DND-41 (cell line): ENCODE results near the gene WBP1L.

Source experiments
- ATAC-seq: fragments of 200-7000 bp; cut with Tn5 transposase; 3 replicates; pipeline ENCODE4 v1.9.1; 2021; ENCODE audit warnings: low read depth; ENCODE audit not compliant: insufficient read depth
- DNase-seq: peaks from one replicate; pipeline ENCODE4 v3.0.0-alpha.2; 2020
- H2AFZ ChIP-seq: 2 replicates; pipeline ENCODE4 v1.6.0; 2012; ENCODE audit warnings: low read depth, low read length
- H3K27ac ChIP-seq: 2 replicates; pipeline ENCODE4 v1.5.1; 2012; ENCODE audit warnings: low read length, inconsistent platforms
- H3K27me3 ChIP-seq: fragments of 200-600 bp; sonication (generic); 2 replicates; pipeline ENCODE4 v1.6.0; 2012; ENCODE audit warnings: low read length, mild to moderate bottlenecking, inconsistent platforms; ENCODE audit not compliant: insufficient read depth, poor library complexity
- H3K36me3 ChIP-seq: 2 replicates; pipeline ENCODE4 v1.5.1; 2012; ENCODE audit warnings: low read length, inconsistent platforms; ENCODE audit not compliant: insufficient read depth
- H3K4me1 ChIP-seq: 2 replicates; pipeline ENCODE4 v1.5.1; 2012; ENCODE audit warnings: mild to moderate bottlenecking, low read length; ENCODE audit not compliant: insufficient read depth
- H3K4me2 ChIP-seq: 2 replicates; pipeline ENCODE4 v1.6.0; 2012; ENCODE audit warnings: mild to moderate bottlenecking, moderate library complexity, low read length, inconsistent platforms; ENCODE audit not compliant: insufficient read depth
- H3K4me3 ChIP-seq, 2 experiments: fragments of 200-600 bp in 1 of 2; shearing (Covaris generic) in 1 of 2; 2 replicates each; pipeline ENCODE4 v1.5.1; 2012 to 2016; ENCODE audit warnings: inconsistent platforms in 2 of 2, low read length in 2 of 2, mild to moderate bottlenecking in 2 of 2, low read depth in 1 of 2, moderate library complexity in 1 of 2
- H3K79me2 ChIP-seq: 2 replicates; pipeline ENCODE4 v1.6.0; 2012; ENCODE audit warnings: low read length, inconsistent platforms; ENCODE audit not compliant: insufficient read depth
- H3K9ac ChIP-seq: 2 replicates; pipeline ENCODE4 v1.6.0; 2012; ENCODE audit warnings: low read depth, mild to moderate bottlenecking, inconsistent platforms, low read length, moderate library complexity
- H3K9me3 ChIP-seq: 2 replicates; pipeline ENCODE4 v1.5.1; 2012; ENCODE audit warnings: low read length, moderate library complexity, mild to moderate bottlenecking, inconsistent platforms; ENCODE audit not compliant: insufficient read depth, severe bottlenecking
- H4K20me1 ChIP-seq: 2 replicates; pipeline ENCODE4 v1.6.0; 2012; ENCODE audit warnings: low read length; ENCODE audit not compliant: insufficient read depth
- CTCF ChIP-seq: IDR thresholded peaks from 2 replicates; pipeline ENCODE4 v1.5.1; 2012; ENCODE audit warnings: borderline replicate concordance, low read length, moderate library complexity, mild to moderate bottlenecking; ENCODE audit not compliant: poor library complexity, severe bottlenecking; ENCODE audit errors: extremely low read depth
- EZH2 ChIP-seq: IDR thresholded peaks from 3 replicates; pipeline ENCODE4 v1.6.1; 2012; ENCODE audit warnings: borderline replicate concordance, low read depth, mild to moderate bottlenecking, moderate library complexity, low read length, inconsistent platforms; ENCODE audit not compliant: severe bottlenecking

The WBP1L gene

DNA sequence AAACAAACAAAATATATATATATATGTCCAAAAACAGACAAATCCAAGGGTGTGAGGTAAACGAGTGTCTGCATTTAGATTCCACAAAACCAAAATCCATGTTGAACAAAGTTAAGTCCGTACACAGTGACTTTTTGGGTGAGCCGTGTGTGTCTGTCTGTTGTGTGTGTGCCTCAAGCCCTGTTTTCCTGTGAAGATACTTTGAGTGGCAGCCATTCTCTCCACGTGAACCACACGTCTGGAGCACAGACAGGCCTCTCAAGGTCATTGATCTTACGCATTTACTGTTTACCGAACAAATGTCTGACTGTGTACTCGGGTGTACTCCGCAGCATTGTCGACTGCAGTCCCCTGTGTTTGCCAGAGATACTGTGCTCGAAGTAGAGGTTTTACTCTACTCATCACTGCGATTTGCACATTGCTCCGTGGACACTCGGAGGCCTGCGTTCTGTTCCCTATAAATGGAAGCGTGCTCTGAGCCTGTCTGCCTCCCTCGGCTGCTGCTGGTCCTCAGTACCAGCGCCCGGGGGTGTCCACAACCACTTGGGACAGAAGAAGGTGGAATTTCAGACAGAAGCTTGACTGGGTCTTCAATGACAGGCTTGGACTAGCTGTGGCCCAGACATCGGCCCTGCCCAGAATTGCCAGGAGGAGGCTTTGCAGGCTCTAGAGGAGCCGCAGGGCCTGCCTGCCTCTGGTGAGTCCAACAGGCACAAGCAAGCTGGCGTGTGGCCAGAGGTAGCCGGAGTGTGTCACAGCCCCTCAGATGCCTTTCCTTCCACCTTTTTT lies 71.3 kb downstream of the WBP1L start:
- no peak overlapping the region for H3K4me3 ChIP-seq
- no peaks in the 10 kb centered on the region for H3K9me3 ChIP-seq
- peaks cover 21% of the 10 kb centered on the region for H3K4me1 ChIP-seq
- H4K20me1 ChIP-seq, result no peaks in the 10 kb centered on the region
- no peaks in the 10 kb centered on the region for H3K27me3 ChIP-seq
- peaks cover 44% of the 10 kb centered on the region for H3K36me3 ChIP-seq
- H3K79me2 ChIP-seq, result no peaks in the 10 kb centered on the region
- no peak overlapping the region for H3K27ac ChIP-seq
- TF ChIP-seq CTCF, result no peak
- TF ChIP-seq EZH2, result no peak
- ATAC-seq, result no peak
- H2AFZ ChIP-seq, result no peak overlapping the region
- no peak overlapping the region for H3K4me2 ChIP-seq
- no peak for DNase-seq
- H3K9ac ChIP-seq, result no peak overlapping the region

DNA sequence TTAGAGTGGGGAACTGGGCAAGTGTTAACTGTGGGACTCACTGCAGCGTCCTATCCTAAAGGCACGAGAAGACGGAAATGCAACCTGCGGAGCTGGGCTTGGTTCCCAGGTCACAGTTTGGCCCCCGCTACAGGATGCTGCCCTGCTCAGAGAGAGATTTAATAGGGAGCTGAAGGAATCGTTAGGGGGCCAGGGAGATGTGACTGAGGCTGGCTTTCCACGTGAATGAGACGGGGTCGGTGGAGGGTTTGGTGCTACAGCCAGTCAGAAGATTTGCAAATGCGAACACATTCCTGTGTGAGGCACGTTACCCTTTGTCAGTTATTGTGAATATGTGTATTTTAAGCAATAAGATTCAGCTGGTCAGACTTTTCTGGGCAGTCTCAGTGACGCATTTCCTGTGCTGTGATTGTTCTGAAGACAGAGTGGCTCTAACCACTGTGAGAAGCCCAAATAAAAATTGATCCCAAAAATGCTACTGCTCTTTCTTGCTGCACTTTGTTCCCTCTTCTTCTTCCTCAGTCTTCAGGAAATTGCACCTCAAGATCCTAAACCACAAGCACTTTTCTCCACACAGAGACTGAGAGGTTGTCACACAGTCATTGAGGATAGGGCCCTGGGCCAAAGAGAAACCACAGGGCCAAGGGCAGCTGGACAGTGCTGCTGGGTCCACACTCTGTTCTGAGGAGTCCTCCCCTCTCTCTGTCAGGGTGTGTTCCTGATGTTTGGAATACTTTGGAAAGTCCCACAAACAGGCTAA lies 72.2 kb downstream of the WBP1L start:
- peaks cover 21% of the 10 kb centered on the region for H3K4me1 ChIP-seq
- peaks cover 40% of the 10 kb centered on the region for H3K36me3 ChIP-seq
- H3K4me2 ChIP-seq, result no peak overlapping the region
- TF ChIP-seq CTCF (no peak), EZH2 (no peak)
- no peak overlapping the region for H2AFZ ChIP-seq
- H3K79me2 ChIP-seq, result no peaks in the 10 kb centered on the region
- ATAC-seq (no peak), DNase-seq (no peak)
- H3K27me3 ChIP-seq, result no peaks in the 10 kb centered on the region
- H3K9me3 ChIP-seq, result no peaks in the 10 kb centered on the region
- H3K27ac ChIP-seq, result no peak overlapping the region
- H3K9ac ChIP-seq, result no peak overlapping the region
- no peaks in the 10 kb centered on the region for H4K20me1 ChIP-seq
- no peak overlapping the region for H3K4me3 ChIP-seq

- no peak overlapping the region for H3K4me2 ChIP-seq
- H3K9ac ChIP-seq, result no peak overlapping the region
- H3K4me3 ChIP-seq, result no peak overlapping the region
- H4K20me1 ChIP-seq, result no peaks in the 10 kb centered on the region
- H3K36me3 ChIP-seq, result peaks cover 28% of the 10 kb centered on the region
- peaks cover 9% of the 10 kb centered on the region for H3K4me1 ChIP-seq
- no peaks in the 10 kb centered on the region for H3K9me3 ChIP-seq
- no peak for ATAC-seq
- TF ChIP-seq EZH2, result no peak
- TF ChIP-seq CTCF, result no peak
- DNase-seq, result no peak
- no peaks in the 10 kb centered on the region for H3K79me2 ChIP-seq
- H2AFZ ChIP-seq, result no peak overlapping the region
- H3K27me3 ChIP-seq, result no peaks in the 10 kb centered on the region
- H3K27ac ChIP-seq, result no peak overlapping the region
Measured at GRCh38 chr10:102817175-102817574, 73.4 kb downstream of the WBP1L start.
